WTC11 (cell line): Measurements from ENCODE around the gene TNNI3K. TPM values are rescaled to one million over a fixed set of nuclear protein-coding genes. Genes with fewer than 3 reads are reported as not detected.

Source experiments
- ATAC-seq: fragments of 200-7000 bp; cut with Tn5 transposase; 2 replicates; pipeline ENCODE4 v1.10.0; 2021; ENCODE audit warnings: mild to moderate bottlenecking, moderate library complexity
- CTCF ChIA-PET: fragments of 300-600 bp; sonication (Branson Sonifier 250); formaldehyde crosslinking; loops from one replicate; lab custom pipeline; 2021; ENCODE audit warnings: antibody characterized with exemption; lab: Charles Lee
- POLR2A ChIA-PET: fragments of 350-600 bp; sonication (Branson Sonifier 250); formaldehyde crosslinking; loops from one replicate; lab custom pipeline; 2021; ENCODE audit warnings: antibody characterized with exemption; lab: Charles Lee
- DNase-seq: peaks from one replicate; pipeline ENCODE4 v3.0.0; 2021; ENCODE audit warnings: low spot score
- H3K27ac Mint-ChIP-seq: 2 replicates; pipeline ENCODE4 v1.8.0; 2021; ENCODE audit warnings: mixed read lengths
- H3K27me3 Mint-ChIP-seq: 2 replicates; pipeline ENCODE4 v1.8.0; 2021; ENCODE audit warnings: low read depth, mild to moderate bottlenecking, moderate library complexity, mixed read lengths
- H3K36me3 Mint-ChIP-seq: 2 replicates; pipeline ENCODE4 v1.8.0; 2021; ENCODE audit warnings: mixed read lengths
- H3K4me1 Mint-ChIP-seq: 2 replicates; pipeline ENCODE4 v1.8.0; 2022; ENCODE audit warnings: mixed read lengths
- H3K4me3 Mint-ChIP-seq: 2 replicates; pipeline ENCODE4 v1.8.0; 2021; ENCODE audit warnings: mild to moderate bottlenecking, moderate library complexity, mixed read lengths
- H3K9me3 Mint-ChIP-seq: 2 replicates; pipeline ENCODE4 v1.8.0; 2021; ENCODE audit warnings: mixed read lengths
- ARID4B ChIP-seq: sonication (generic); formaldehyde crosslinking; IDR thresholded peaks from 2 replicates; pipeline ENCODE4 v1.8.0; 2023; ENCODE audit warnings: missing genetic modification reagents, mild to moderate bottlenecking, borderline replicate concordance
- CBFB ChIP-seq: sonication (generic); formaldehyde crosslinking; IDR thresholded peaks from 2 replicates; pipeline ENCODE4 v1.8.1; 2022; ENCODE audit warnings: mild to moderate bottlenecking, low read depth, missing genetic modification reagents
- GRHL2 ChIP-seq: fragments of 250-450 bp; sonication (Bioruptor Pico); IDR thresholded peaks from 2 replicates; pipeline ENCODE4 v1.8.0; 2022; ENCODE audit warnings: mild to moderate bottlenecking, moderate library complexity; ENCODE audit not compliant: insufficient replicate concordance, severe bottlenecking
- KAT7 ChIP-seq: sonication (generic); formaldehyde crosslinking; IDR thresholded peaks from 2 replicates; pipeline ENCODE4 v1.8.1; 2023; ENCODE audit warnings: missing genetic modification reagents, mild to moderate bottlenecking, borderline replicate concordance
- NFE2L1 ChIP-seq: sonication (generic); formaldehyde crosslinking; IDR thresholded peaks from 2 replicates; pipeline ENCODE4 v1.8.1; 2023; ENCODE audit warnings: missing genetic modification reagents
- NFYB ChIP-seq: sonication (generic); formaldehyde crosslinking; conservative IDR thresholded peaks from 2 replicates; pipeline ENCODE4 v1.8.0; 2022; ENCODE audit warnings: low read depth, missing genetic modification reagents
- NR2C2 ChIP-seq: sonication (generic); formaldehyde crosslinking; IDR thresholded peaks from 2 replicates; pipeline ENCODE4 v1.8.0; 2022; ENCODE audit warnings: mild to moderate bottlenecking, missing genetic modification reagents
- PRDM15 ChIP-seq: sonication (generic); formaldehyde crosslinking; IDR thresholded peaks from 2 replicates; pipeline ENCODE4 v1.8.0; 2022; ENCODE audit warnings: missing genetic modification reagents
- PREB ChIP-seq: sonication (generic); formaldehyde crosslinking; IDR thresholded peaks from 2 replicates; pipeline ENCODE4 v1.8.1; 2022; ENCODE audit warnings: mild to moderate bottlenecking, missing genetic modification reagents, moderate library complexity, borderline replicate concordance
- SP1 ChIP-seq: sonication (generic); formaldehyde crosslinking; conservative IDR thresholded peaks from 2 replicates; pipeline ENCODE4 v1.8.1; 2022; ENCODE audit warnings: missing genetic modification reagents
- USF1 ChIP-seq: sonication (generic); formaldehyde crosslinking; IDR thresholded peaks from 2 replicates; pipeline ENCODE4 v1.8.0; 2022; ENCODE audit warnings: mild to moderate bottlenecking, missing genetic modification reagents
- ZMAT4 ChIP-seq: fragments of 250-450 bp; sonication (Bioruptor Pico); IDR thresholded peaks from 2 replicates; pipeline ENCODE4 v1.9.0; 2021; ENCODE audit warnings: mild to moderate bottlenecking
- ZNF219 ChIP-seq: sonication (generic); formaldehyde crosslinking; IDR thresholded peaks from 2 replicates; pipeline ENCODE4 v1.8.0; 2023; ENCODE audit warnings: missing genetic modification reagents, mild to moderate bottlenecking, borderline replicate concordance
- ZNF396 ChIP-seq: fragments of 250-450 bp; sonication (Bioruptor Pico); IDR thresholded peaks from 2 replicates; pipeline ENCODE4 v1.8.0; 2021; ENCODE audit warnings: mild to moderate bottlenecking, moderate library complexity, borderline replicate concordance
- ZNF425 ChIP-seq: fragments of 250-450 bp; sonication (Bioruptor Pico); conservative IDR thresholded peaks from 2 replicates; pipeline ENCODE4 v1.9.0; 2021; ENCODE audit warnings: mild to moderate bottlenecking
- ZNF532 ChIP-seq: fragments of 250-450 bp; sonication (Bioruptor Pico); IDR thresholded peaks from 2 replicates; pipeline ENCODE4 v1.9.0; 2021; ENCODE audit warnings: mild to moderate bottlenecking, borderline replicate concordance
- ZSCAN18 ChIP-seq: fragments of 250-450 bp; sonication (Bioruptor Pico); IDR thresholded peaks from 2 replicates; pipeline ENCODE4 v2.1.2; 2022; ENCODE audit warnings: mild to moderate bottlenecking, moderate library complexity
- total RNA-seq: library from RNA; stranded (reverse); gene quantifications from 3 replicates; pipeline ENCODE4 v1.2.3, GENCODE V29; 2021

Gene TNNI3K
- total RNA-seq, 1 experiment from 2014 or later = 0.07 TPM

- TF ChIP-seq PREB (CRISPR knock-in tag) (no peak), SP1 (CRISPR knock-in tag) (no peak), ZNF396 (CRISPR knock-in tag) (no peak), ZNF532 (no peak), ZNF425 (CRISPR knock-in tag) (no peak), GRHL2 (CRISPR knock-in tag) (no peak), NFE2L1 (CRISPR knock-in tag) (no peak), ZMAT4 (CRISPR knock-in tag) (no peak)
These were observed 157.7 kb downstream of the TNNI3K start (continued) for GRCh38 chr1:74392840-74393239.

GRCh38 chr1:74395571-74395970 lies 160.4 kb downstream of the TNNI3K start:
- no peak for DNase-seq
- no peak overlapping the region for H3K27ac Mint-ChIP-seq
- H3K4me3 Mint-ChIP-seq = no peak overlapping the region
- peaks cover 20% of the 10 kb centered on the region for H3K4me1 Mint-ChIP-seq
- no peak for ATAC-seq
- no peaks in the 10 kb centered on the region for H3K36me3 Mint-ChIP-seq
- H3K27me3 Mint-ChIP-seq = no peaks in the 10 kb centered on the region
- ChIA-PET CTCF (no interaction called here), POLR2A (no interaction called here)
- H3K9me3 Mint-ChIP-seq = no peaks in the 10 kb centered on the region; the same call in 1 of the 2 replicates
- TF ChIP-seq CBFB (no peak), PRDM15 (CRISPR knock-in tag) (no peak), KAT7 (CRISPR knock-in tag) (no peak), ZSCAN18 (CRISPR knock-in tag) (no peak), NR2C2 (CRISPR knock-in tag) (no peak), USF1 (no peak), GRHL2 (CRISPR knock-in tag) (no peak), ZNF219 (CRISPR knock-in tag) (no peak), NFYB (CRISPR knock-in tag) (no peak), ARID4B (CRISPR knock-in tag) (no peak)
